GM21528 (cell line): ENCODE measurements around the gene ZKSCAN1.
"Not testable (repeated sequence)": the region's sequence is repeated elsewhere in the genome, so short reads cannot be mapped to it uniquely, and the experiment has no call there.

Source experiments
- ATAC-seq: cut with Tn5 transposase; IDR thresholded peaks from one replicate; pipeline ENCODE4 v1.9.1; 2021; ENCODE audit warnings: mild to moderate bottlenecking, moderate library complexity; ENCODE audit not compliant: unreplicated experiment, low FRiP score

ZKSCAN1 gene

GRCh38 chr7:99997545-99998137, 17.8 kb upstream of the ZKSCAN1 start:
- ATAC-seq: no peak

- no peak for ATAC-seq
These were observed 15.2 kb upstream of the ZKSCAN1 start for GRCh38 chr7:100000239-100000638.

DNA sequence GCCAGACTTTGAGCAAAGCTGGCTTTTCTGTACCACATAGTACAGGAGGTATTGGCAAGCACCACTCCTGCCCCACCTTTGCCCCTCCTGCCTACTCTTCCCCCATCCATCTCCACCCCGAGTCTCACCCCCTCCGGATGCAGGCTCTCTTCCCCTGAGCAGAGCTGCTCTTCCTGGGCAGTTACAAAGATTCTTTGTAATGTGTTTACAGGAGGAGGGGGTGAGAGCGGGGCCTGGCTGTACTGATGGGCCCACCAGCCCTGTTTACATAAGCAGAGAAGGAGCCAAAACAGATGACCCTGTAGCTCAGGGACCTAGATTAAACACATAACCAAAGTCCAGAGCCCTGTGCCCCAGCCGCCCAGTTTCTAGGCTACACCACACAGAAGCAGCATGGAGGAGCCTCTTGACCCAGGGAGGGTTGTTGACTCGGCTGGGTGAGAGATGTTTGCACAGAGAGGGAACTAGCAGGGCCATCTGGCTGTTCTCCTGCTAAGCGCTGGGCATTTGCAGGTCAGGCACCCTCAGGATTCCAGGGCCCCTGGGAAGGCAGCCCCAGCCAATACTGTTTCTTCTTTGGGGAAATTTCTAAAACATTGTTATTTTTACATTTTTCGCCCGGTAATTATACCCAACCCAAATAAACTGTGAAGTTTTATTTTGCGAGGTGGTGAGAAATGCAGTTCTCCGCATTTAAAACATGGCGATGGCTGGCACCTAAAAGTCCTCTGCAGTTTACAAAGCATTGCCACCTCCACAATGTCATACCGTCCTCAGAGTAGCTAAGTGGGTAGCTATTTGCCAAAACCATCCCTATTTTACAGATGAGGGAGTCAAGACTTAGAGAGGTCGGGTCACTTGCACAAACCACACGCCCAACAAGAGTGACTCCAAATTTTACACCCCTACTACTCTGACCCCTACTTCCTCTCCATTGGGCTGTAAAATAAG, 11.4 kb upstream of the ZKSCAN1 start:
- ATAC-seq: no peak

- ATAC-seq: no peak
These were observed 7.5 kb upstream of the ZKSCAN1 start for GRCh38 chr7:100007887-100008286.

DNA sequence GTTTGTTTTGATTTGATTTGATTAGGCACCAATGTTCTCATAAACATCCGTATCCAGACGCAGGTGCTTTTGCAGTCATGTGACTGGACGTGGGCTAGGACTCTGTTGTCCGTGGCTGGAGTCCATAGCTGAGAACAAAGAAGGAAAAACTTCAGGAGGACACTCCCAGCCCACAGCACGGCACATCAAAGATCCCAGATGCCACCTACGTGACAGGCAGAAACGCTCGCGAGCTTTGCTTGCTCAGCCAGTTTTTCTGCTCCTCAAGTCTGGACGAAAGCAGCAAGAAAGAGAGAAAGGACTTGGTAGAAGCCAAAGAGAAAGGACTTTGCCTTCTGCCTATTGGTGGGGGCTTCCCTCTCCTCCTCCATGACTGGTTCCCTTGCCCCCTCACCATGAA, 6.9 kb upstream of the ZKSCAN1 start:
- no peak for ATAC-seq

DNA sequence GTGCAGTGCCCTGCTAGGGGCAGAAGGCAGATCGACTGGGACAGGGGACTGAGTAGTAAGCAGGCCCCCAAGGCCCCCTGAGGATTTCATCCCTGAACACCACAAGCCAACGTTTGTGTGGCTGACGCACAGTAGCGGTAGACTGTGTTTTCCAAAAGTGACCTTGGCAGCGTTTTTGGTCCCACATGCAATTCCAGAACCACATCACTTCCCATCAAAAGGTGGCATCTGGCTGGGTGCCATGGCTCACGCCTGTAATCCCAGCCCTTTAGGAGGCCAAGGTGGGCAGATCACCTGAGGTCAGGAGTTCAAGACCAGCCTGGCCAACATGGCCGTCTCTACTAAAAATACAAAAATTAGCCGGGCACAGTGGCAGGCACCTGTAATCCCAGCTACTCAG, 5.4 kb upstream of the ZKSCAN1 start:
- ATAC-seq: not testable (repeated sequence)

GRCh38 chr7:100010901-100011300, 4.5 kb upstream of the ZKSCAN1 start:
- no peak for ATAC-seq

DNA sequence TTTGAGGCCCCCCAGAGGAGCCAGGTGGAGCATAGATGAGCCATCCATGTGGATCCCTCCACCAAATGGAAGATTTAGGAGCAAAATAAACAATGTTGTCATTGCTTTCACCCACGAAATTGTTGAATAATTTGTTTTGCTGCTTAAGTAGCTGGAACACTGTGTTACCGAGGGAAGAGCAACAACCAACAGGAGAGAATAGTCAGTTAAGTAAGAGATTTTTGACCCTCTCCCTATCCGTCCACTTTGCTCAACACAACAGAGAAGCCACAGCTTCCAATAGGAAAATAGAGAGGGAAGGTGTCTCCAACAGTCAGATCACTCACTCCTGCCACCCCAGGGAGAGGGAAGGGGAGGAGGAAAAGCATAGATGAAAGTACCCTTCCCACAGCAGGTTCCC, 3.9 kb upstream of the ZKSCAN1 start:
- no peak for ATAC-seq

DNA sequence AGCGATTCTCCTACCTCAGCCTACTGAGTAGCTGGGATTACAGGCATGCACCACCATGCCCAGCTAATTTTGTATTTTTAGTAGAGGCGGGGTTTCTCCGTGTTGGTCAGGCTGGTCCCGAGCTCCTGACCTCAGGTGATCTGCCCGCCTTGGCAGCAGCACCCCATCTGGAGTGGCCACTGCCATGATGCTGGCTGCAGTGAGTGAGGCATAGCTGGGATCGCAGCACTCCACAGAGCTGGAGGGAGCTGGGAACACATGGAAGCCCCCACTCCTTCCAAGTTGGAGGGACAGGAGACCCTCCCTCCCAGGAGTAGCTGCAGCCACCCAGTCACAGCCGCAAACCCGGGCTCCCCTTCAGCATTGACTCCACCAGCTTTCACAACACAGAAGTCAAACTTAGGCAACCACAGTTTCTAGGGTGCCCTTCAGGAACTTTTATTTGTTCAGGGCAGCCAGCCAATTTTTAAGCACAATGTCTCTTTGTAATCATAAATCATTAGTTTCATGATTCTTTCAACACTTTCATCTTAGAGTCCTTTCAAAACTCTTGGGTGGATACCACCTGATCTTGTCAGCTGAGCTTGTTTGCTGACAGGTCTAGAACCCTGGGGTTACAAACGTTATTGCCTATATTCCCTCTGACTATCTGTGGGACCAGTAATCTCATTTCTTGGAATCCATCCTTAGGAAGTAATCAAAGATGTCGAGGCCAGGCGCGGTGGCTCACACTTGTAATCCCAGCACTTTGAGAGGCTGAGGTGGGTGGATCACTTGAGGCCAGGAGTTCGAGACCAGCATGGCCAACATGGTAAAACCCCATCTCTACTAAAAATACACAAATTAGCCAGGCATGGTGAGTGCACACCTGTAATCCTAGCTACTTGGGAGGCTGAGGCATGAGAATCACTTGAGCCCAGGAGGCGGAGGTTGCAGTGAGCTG, 2.7 kb upstream of the ZKSCAN1 start:
- not testable (repeated sequence) for ATAC-seq

GRCh38 chr7:100013328-100013676, 2.1 kb upstream of the ZKSCAN1 start:
- ATAC-seq: no peak

DNA sequence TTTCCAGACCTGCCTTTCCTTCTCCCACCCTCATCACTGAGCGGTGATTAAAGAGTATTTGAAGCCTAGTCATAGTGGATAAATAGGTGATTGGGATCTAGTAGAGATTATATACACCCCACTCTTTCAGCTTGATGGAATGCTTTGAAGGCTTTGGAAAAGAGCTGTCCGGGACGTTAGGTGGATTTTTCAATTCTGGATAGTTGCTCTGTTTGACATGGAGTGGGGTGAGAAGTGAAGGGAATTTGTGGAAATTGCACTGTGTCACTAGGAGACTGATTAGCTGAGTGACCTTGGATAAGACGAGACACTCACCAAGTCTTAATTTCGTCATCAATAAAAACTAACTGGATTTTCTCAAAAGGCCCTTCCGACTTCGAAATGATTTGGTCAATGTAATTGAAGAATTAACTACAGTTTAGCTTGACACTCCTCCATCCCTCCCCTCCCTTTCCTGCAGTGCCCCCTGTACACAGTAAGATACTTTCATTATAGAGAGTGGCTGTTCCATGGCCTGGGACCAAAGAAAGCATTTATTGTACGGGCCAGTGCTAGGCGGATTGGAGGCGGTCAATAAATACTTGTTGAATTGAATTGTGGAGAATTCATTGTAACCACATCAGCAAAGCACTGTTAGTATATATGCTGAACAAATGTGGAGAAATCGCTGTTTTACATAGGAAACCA, 962 bp downstream of the ZKSCAN1 start:
- no peak for ATAC-seq

GRCh38 chr7:100017300-100017699, 1.9 kb downstream of the ZKSCAN1 start:
- no peak for ATAC-seq

DNA sequence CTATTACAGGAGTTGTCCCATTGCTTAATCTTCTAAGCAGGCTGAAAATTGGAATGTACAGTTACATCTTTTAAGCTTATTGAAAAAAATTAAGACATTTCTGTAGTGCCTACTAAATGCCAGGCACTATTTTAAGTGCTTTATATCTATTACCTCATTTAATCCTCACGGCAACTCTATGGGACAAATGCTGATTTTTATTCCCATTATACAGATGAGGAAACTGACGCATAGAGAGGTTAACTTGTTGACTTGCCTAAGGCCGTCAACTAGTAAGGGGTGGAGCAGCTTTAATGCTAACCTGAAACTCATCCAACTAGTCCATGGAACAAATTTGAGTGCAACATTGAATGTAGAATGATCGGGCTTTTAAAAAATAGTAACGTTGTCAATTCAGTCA, 2.5 kb downstream of the ZKSCAN1 start:
- no peak for ATAC-seq

- no peak for ATAC-seq
These were observed 4.5 kb downstream of the ZKSCAN1 start for GRCh38 chr7:100019908-100020307.

- ATAC-seq: no peak
These were observed 5.9 kb downstream of the ZKSCAN1 start for GRCh38 chr7:100021297-100021696.

GRCh38 chr7:100022621-100023020, 7.2 kb downstream of the ZKSCAN1 start:
- no peak for ATAC-seq

GRCh38 chr7:100023526-100023925, 8.1 kb downstream of the ZKSCAN1 start:
- no peak for ATAC-seq

- no peak for ATAC-seq
These were observed 8.7 kb downstream of the ZKSCAN1 start for GRCh38 chr7:100024020-100024619.

DNA sequence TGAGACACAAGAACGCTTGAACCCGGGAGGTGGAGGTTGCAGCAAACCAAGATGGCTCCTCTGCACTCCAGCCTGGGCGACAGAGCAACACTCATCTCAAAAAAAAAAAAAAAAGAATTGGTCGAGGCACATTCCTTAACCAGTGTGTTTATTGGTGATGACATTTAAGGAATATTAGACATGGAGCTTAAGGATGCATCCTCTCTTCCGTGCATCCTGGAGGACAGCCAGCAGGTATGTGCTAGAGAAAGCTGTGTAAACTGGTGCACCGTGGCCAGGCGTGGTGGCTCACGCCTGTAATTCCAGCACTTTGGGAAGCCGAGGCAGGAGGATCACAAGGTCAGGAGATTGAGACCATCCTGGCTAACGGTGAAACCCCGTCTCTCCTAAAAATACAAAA, 11.8 kb downstream of the ZKSCAN1 start:
- no peak for ATAC-seq

DNA sequence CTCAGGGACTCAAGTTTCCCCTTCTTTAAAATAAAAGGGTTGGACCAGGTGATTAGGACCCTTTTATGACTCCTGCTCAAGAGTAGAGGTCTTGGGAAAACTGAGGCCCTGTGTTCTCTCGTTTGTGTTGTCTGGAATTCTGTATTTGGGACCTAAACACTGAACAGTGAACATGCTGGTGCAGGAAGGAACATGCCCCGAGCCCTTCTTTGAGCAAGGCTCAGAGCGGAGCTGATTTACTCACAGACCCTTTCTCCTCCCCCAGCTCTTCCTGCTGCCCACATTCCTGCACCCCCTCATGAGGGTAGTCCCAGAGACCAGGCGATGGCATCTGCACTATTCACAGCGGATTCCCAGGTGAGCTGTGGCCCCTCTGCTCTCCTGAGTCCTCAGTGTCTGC, 14.2 kb downstream of the ZKSCAN1 start:
- no peak for ATAC-seq
